ENCODE results near the gene FUBP3.
"Not testable (repeated sequence)": the region's sequence is repeated elsewhere in the genome, so short reads cannot be mapped to it uniquely, and the experiment has no call there.

The FUBP3 gene

DNA sequence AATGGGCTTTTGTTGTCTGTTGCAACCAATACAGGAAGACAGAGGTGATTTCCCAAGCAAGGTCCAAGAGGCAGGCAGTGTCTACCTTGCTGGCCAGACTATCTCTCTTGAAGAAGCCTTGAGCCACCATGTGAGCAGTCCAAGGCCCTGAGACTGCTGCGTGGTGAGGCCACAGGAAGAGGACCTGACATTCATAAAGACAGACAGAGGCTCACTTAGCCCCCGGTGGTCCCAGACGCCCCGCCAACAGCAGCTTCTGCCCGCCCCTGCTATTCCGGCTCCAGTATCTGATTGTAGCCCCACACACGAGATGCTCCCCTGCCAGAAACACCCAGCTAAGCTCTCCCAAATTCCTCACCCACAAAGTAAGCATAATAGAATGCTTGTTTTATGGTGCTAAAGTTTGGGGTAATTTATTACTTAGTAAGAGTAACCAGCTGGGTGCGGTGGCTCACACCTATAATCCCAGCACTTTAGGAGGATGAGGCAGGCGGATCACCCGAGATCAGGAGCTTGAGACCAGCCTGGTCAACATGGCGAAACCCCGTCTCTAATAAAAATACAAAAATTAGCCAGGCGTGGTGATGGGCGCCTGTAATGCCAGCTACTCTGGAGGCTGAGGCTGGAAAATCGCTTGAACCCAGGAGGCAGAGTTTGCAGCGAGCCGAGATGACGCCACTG is 22.8 kb upstream of the FUBP3 start:
- DNase-seq, result no peak

DNA sequence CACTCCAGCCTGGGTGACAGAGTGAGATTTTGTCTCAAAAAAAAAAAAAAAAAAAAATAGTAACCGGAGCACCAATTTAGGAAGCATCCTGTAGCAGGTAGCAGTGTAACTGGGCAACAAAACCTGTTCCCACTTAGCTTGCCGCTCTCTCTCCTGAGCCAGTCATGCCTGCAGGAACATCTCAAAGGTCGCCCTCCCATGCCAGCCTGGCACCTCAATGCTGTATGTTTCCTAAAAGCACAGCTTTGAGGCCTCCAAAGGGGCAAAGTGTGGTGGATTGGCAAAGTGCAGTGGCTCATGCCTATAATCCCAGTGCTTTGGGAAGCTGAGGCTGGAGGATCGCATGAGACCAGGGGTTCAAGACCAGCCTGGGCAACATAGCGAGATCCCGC is 22.3 kb upstream of the FUBP3 start:
- DNase-seq, result no peak

DNA sequence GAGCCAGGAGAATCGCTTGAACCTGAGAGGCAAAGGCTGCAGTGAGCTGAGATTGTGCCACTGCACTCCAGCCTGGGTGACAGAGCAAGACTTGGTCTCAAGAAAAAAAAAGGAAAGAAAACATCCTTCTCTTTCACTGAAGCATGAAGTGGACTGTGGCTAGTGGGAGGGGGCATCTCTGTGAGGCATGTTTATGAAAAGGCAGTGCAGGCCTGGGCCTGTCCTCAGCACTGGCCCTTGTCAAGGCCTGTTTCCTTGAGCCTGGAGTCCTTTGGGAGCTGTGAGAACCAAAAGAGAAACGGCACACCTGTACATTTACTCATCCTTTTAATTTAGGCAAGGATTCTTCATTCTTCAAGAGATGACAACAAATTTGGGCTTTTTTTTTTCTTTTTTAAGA is 18.3 kb upstream of the FUBP3 start:
- no peak for DNase-seq

DNA sequence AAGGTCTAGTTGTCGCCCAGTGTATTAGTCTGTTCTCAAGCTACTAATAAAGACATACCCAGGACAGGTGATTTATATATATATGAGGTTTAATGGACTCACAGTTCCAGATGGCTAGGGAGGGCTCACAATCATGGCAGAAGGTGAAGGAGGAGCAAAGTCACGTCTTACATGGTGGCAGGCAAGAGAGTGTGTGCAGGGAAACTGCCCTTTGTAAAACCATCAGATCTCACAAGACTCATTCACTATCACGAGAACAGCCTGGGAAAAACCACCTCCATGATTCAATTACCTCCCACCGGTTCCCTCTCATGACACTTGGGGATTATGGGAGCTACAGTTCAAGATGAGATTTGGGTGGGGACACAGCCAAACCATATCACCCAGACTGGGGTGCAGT is 16.9 kb upstream of the FUBP3 start:
- DNase-seq, result not testable (repeated sequence)

DNA sequence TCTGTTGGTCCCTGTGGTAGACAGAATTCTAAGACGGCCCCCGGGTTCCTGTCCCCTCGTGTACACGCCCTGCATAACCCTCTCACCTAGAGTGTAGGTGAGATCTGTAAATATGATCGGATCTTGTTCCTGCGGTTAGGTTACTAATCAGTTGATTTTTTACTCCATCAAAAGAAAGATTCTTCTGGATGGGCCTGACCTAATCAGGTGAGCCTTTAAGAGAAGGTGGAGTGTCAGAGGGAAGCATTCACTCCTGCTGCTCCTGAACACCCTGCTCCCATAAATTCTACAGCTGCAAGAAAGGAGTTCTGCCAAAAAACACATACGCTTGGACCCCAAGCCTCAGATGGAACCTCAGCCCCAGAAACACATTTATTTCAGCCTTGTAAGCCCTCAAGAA is 15.6 kb upstream of the FUBP3 start:
- no peak for DNase-seq

DNA sequence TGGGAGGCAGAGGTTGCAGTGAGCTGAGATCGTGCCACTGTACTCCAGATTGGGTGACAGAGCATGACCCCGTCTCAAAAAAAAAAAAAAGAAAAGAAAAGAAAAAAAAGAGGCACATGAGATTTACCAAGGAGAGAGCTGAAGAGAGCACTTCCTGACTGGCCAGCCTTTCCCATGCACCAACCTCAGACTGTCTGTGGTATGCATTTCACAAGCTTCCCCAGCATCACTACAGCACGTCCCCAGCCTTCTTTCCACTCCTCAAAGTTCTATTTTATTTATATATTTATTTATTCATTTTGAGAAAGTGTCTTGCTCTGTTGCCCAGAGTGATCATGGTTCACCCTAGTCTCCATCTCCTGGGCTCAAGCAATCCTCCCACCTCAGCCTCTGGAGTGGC is 13.6 kb upstream of the FUBP3 start:
- no peak for DNase-seq

DNA sequence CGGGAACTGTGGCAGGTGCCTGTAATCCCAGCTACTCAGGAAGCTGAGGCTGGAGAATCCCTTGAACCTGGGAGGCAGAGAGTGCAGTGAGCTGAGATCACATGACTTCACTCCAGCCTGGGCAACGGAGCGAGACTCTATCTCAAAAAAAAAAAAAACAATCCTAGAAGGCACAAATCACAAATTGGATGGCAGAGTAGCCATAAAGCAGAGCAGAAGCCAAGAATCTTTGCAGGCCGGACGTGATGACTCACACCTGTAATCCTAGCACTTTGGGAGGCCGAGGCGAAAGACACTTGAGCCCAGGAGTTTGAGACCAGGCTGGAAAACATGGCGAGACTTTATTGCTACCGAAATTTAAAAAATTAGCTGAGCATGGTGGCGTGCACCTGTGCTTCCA is 9.2 kb upstream of the FUBP3 start:
- DNase-seq, result no peak

DNA sequence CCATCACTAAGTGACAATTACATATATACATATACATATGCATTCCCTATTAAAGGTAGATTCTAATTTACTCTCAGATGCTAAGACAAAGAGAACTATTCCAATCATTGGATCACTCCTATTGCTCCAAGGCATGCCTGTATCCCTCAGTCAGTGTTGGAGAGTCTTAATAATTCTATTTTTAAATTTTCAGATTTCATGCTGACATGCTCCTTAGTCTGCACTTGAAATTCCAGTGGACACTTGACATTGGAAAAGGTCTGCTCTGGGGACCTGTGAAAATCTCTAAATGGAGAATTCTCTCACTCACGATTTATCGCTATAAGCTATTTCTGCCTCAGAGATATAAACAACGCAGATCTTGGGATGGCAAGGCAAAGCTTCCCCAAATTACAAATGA is 3.9 kb upstream of the FUBP3 start:
- no peak for DNase-seq

DNA sequence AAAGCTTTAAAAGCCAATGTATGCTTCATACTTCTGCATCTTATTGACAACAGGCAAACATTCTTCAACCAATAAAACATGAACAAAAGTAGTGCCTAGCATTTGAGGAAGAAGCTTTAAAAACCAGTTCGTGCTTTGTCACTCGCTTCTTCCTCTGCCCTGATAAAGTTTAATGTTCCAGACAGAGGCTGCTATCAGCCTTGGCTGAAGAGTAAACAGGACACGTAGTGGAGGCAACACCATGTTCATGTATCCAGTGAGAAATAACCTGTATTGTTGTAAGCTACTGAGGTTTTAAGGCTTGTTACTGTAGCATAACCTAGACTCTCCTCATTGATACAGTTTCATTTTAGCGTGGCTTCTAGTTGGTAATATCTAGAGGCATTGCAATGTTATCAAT is 3.2 kb upstream of the FUBP3 start:
- no peak for DNase-seq

DNA sequence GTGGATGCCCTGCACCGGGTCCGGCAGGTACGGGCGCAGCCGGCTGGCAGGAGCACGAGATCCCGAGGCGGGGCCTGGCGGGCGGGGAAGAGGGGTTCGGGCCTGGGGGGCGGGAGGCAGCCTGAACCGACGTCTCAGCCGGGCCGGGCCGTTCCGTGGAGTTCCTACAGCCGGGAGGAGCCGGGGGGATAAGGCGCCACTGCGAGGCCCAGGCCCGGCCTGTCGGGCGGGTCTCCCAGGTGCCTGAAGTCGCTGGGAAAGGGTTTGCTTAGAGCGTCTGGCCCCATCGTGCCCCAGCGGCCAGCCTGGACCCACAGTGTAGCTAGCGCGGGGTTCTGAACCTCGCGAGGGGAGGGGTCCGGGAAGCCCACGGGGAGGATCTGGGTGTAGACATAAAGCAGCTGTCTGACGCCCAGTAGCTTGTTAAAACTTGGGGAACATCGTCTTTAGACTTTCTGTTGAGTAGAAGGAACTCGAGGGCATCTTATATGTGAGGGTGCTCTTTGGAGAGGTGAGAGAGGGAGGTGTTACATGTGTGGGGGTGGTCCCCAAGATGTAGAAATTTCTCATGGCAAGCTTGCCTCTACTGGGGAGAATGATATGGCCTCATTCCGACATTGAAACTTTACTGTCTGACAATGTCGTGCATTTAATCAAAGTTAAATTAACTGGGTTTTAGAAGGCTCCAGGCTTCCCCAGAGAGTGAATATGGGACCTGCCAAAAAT is 524 bp downstream of the FUBP3 start:
- DNase-seq, result no peak

DNA sequence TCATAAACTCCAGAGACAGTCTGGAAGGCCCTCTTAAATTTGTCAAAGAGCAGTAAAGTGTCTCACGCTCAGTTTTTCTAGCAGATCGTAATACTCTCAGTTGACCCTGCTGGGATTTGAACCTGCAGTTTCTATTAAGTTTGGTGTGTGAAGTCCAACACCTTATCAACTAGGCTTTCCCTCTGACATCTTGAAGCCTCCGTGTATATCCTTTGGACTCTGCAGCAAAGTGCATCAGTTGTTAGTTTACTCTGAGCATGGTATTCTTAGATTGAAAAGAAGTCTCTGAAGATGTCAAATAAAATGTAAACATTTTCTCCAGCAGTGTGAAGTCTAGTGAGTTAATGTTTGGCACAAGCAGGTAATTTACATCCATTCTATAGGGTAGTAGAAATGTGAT is 2.4 kb downstream of the FUBP3 start:
- DNase-seq, result no peak

DNA sequence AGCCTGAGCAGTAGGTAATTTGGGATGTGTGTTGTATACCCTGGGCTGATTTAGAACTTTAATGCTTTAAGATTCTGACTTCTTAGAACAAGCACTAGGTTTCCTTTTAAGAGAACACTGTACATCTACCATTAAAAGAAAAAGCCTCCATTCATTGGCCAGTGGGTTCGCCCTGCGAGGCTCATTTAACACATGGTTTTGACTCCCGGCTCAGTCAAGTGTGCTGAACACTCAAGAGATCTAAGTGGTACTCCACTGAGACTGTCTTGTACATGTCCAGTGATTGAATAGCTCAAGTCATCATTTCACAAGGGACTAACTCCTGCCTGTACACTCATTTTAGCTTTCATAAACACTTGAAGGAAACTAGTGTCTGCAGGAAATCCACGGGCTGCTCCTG is 3.9 kb downstream of the FUBP3 start:
- DNase-seq, result no peak

DNA sequence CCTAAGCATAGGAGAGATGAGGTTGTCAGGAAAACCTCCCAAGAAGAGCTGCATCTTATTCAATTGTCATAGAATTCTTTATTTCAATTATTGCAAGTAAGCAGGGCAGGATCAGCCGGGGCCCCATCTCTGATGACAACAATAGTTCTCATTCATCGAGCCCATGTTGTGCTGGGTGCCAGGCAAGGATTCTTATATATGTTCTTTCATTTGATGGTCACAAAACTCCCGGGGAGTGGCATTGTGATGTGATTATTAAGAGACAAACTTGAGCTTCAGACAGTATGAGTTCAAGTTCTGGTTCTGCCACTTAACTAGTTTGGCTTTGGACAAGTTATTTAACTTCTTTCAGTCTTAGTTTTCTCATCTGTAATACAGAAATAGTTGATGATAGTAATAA is 8.5 kb downstream of the FUBP3 start:
- DNase-seq, result no peak

DNA sequence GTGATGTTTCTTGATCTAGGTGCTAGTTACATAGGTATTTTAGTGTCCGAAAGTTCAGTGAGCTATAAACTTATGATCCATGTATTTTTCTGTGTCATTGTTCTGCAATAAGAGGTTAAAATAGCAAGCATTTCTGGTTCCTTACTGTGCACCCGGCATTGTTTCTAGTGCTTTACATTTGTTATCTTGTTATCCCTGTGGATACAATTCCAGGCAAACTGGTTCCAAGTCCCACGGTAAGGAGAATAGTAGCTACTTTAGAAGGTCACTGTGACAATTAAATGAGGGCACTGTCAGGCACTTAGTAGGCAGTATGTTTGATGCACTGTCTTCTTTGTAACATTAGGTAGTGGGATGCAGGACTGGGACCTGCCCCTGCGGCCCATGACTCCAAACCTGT is 9.0 kb downstream of the FUBP3 start:
- no peak for DNase-seq

DNA sequence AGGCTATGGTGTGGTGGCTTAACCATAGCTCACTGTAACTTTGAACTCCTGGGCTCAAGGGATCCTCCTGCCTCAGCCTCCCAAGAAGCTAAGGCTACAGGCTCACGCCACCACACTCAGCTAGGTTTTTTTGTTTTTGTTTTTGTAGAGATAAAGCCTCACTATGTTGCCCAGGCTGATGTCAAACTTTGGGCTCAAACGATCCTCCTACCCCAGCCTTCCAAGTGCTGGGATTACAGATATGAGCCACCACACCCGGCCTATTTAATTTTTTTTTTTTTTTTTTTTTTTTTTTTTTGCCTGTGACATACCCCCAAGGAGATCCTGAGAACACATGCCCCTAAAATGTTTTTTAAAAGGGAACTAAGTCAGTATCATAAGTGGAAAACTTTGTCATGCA is 10.4 kb downstream of the FUBP3 start:
- no peak for DNase-seq

DNA sequence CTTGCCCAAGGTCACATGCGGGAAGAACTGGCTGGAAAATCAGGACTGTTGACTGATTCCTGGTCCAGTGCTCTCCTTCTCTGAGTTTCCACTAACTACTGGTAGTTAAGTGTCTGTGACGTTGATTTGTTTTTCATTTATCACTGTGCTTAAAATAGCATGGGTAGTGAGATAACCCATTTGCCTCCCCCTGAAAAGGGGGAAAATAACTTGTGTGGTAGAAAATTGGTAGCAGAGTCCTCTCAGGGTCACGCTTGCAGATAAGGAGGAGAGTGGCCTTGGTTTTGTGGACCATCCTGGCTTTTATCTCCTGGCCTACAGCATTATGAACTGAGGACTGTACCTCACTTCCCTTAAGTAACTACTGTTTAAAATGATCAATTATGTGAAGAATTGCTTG is 10.9 kb downstream of the FUBP3 start:
- DNase-seq, result no peak

DNA sequence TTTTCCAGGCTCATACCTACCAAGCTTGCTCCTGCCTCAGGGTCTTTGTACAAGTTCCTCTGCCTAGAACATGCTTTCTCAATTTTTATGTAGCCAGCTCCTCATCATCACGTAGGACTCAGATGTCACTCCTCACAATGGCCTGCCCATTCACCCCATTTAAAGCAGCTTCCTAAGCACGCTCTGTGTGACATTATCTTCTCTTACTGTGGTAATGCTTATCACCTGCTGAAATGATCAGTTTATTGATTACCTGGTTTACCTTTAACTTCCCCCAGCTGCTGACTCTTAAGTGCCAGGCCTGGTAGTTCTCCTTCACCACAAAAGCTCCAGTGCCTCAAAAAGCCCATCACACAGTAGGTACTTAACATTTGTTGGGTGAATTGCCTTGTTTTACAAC is 13.6 kb downstream of the FUBP3 start:
- DNase-seq, result no peak

DNA sequence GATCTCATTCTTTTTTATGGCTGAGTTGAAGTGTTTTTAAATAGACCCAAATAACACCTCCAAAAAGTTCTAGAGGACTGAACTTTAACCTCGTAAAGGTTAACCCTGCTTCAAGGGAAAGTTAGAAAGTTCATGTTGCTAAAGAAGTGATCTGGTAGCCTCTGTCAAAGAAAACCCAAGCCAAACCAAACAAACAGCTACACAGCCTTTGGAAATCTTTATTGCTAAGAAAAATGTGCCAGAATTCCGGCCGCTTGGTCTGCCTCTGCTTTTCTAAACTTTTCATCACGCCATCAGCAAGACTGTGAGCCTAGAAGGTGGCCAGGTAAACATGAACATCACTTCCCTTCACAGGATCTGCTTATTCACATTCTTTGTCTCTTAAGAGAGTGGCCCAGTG is 17.9 kb downstream of the FUBP3 start:
- no peak for DNase-seq

DNA sequence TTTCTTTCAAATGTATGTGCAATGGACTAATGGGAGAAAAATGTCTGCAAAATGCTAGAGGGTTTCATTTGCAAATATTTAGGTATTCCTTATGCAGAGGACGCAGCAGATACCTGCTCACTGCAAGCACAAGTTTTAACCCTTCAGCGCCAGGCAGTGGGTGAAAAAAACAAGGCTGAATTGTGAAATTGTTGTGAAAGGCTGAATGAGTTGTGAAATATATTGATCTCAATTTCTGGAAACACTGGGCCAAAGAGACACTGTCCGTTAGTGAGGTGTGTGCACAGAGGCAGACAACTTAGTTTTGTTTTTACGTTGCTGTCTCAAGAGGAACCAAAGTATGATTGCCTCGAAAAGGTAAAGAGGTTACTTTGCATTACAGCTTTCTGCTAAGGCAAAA is 18.8 kb downstream of the FUBP3 start:
- no peak for DNase-seq

DNA sequence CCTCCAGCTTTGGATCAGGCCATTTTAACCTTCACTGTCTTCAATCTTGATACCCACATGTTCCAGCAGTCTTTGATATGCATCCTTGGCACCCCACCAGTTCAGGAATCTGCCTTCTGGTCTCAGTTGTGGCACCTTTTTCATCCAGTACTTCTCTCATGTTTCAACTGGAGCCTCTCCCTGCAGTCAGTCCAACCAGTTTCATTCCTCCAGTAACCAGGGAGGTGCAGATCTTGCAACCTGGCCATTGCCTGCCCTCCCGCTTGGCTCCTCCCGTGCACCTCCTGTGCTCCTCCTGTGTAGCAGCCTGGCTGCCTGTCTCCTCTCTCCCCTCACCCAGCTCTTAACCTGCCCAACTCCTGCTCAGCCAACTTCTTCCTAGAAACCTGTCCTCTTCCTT is 20.2 kb downstream of the FUBP3 start:
- no peak for DNase-seq

DNA sequence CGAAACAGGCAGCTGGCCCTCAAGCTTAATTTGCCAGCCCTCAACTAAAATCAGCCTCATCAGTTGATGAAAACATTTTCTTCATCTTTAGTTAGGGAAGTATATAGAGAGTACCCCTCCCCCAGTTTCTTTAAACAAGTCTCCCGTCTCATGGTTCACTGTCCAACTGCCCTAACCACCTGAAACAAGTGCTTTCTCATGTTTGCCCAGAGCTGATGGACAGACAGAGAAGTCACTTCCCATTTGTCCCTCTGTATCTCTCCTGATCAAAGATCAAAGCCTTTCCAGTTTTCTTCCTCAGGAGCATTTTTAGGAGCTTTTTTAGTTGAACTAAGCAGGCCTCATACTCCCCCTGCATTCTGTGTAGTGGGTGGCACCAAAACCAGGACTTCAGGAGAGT is 21.7 kb downstream of the FUBP3 start:
- DNase-seq, result no peak

DNA sequence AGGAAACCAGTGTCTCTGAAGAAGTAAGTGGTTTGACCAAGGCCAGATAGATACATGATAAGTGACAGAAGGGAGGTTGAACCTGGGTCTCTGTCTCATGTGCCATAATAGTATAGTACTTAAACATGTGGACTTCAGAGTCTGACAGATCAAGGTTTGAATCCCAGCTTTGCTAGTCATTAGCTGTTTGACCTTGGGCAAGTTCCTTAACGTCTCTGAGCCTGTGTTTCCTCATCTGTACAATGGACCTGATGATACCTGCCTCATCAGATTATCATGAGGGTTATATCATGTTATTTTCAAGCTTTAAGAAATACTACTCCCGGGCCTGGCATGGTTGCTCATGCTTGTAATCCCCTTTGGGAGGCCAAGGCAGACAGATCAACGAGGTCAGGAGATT is 24.9 kb downstream of the FUBP3 start:
- DNase-seq, result no peak

DNA sequence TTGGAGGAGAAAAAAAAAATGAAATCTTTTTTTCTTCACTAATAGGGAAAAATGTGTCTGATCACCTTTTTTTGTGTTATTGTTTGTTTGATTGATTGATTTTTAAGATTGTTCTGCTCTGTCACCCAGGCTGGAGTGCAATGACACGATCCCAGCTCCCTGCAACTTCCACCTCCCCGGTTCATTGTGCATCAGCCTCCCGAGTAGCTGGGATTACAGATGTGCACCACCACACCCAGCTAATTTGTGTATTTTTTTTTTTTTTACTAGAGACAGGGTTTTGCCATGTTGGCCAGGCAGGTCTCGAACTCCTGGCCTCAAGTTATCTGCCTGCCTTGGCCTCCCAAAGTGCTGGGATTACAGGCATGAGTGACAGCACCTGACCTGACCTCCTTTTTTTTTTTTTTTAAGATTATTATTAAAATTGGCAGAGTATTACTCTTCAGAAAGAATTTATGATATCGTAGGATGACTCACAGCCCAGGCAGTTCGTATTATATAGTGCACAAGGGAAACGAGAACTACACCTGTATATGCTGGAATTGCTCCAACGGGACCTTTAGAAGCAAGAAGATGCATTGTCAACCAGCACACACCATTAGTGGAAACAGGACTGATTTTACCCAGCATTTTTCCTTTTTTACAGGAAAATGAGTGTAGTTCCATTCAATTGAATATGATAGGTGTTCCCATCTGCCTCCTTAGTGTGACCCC is 27.7 kb downstream of the FUBP3 start:
- no peak for DNase-seq

DNA sequence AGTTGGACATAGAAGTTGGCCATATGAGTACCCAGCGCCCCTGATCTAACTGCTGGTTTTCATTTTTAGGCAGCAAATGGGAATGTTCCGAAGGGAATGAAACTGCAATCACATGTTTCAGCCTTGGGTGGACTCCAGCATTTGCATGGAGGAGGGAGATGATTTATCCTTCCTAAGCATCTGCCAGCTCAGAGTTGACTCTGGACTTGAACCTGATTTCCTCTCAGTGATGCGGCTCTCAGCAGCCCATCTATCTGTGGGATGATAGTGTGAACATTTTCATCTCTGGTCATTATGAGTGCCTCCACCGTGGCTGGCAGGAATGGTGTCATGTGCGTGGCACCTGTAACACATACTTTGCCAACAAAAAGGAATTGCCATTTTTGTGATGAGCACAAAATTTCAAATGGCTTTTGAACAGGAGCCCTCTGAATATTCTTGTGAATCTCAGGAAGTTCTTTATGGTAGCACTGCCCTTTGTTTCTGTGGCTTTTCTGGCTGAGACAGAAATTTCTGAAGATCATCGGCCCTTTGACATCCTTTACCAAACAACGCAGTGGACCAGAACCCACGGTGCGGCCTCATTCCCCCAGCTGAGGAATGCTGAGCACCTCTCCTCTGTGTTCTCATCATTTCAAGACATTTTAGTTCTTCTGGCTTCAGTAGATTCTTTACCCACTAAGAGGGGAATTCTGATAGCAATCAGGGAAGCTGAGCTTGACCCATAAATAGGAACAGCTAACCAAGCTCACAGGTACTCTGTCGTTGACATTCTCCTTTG is 28.5 kb downstream of the FUBP3 start:
- no peak for DNase-seq

Data from activated gamma-delta T cell treated with Interleukin-2 at 50 U/mL for 16 hours (primary cell).